ENCODE measurements around the gene HIPK2.

DNA sequence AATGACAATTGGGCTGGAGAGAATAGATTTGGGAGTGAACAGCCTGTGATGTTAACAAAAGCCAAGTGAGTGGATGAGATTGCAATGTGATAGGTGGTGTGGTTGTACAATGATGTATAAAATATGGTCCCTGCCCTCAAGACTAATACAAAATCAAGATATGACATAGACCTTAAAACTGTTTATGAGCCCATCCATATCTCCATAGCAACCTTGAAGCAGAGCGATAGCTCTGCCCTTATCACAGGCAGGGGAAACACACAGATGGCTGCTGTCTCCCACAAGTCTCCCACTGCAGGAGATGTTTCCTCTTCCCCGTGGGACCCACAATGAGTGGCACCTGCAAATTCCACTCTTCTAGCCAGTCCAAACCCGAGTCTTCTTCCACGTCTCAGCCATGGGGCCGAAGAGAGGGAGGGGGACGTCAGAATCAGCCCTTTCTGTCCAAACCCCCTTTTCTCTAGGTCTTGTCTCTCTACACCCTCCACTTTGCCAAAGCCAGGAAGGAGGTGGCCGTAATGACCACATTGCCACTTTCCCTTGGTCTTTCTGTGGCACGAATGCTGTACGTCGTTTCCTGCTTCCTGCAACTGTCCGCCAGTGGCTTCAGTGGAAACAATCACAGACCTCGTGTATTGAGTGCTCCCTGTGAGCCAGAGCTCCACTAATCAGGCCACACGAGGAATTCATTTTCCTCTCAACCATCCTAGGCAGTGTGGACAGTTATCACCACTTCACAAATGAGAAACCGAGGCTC lies 43.7 kb upstream of the HIPK2 start:
- TF ChIP-seq EP300 (IDR thresholded peaks at IDR 0.05) (no peak), CTCF (IDR thresholded peaks at IDR 0.05) (no peak), MAZ (IDR thresholded peaks at IDR 0.05; ENCODE audit: borderline replicate concordance, low read depth, low read length) (no peak), RAD21 (conservative IDR thresholded peaks at IDR 0.05 in 1 of 2, IDR thresholded peaks at IDR 0.05 in 1 of 2) (no peak), MAFK (IDR thresholded peaks at IDR 0.05; ENCODE audit: partially characterized antibody) (no peak), JUN (IDR thresholded peaks at IDR 0.05) (no peak), CBX2 (IDR thresholded peaks at IDR 0.05; ENCODE audit: borderline replicate concordance, low read depth) (no peak), POLR2A (IDR thresholded peaks at IDR 0.05; ENCODE audit: low read length) (no peak), RARB (CRISPR knock-in tag; IDR thresholded peaks at IDR 0.05) (no peak), NR3C1 (IDR thresholded peaks at IDR 0.05) (no peak), CEBPB (IDR thresholded peaks at IDR 0.05) (no peak), CHD2 (IDR thresholded peaks at IDR 0.05; ENCODE audit: low read length, partially characterized antibody) (no peak), SMC3 (IDR thresholded peaks at IDR 0.05) (no peak)
- TF ChIP-seq, protein P1, sequence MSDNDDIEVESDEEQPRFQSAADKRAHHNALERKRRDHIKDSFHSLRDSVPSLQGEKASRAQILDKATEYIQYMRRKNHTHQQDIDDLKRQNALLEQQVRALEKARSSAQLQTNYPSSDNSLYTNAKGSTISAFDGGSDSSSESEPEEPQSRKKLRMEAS (IDR thresholded peaks at IDR 0.05): no peak

All from A549 (cell line).